GM18907 (cell line): ENCODE data around the gene FASN.
"Not testable (repeated sequence)": the region's sequence is repeated elsewhere in the genome, so short reads cannot be mapped to it uniquely, and the experiment has no call there.

ENCODE experiments used
- ATAC-seq: cut with Tn5 transposase; IDR thresholded peaks from one replicate; pipeline ENCODE4 v1.9.1; 2021; ENCODE audit warnings: mild to moderate bottlenecking, moderate library complexity; ENCODE audit not compliant: unreplicated experiment

FASN gene

GRCh38 chr17:82098169-82098938 is at the start of gene FASN:
Gene FASN (minus strand): TSS chr17:82098236. CDS start chr17:82096445, 1,791 bp downstream.
- peak; percentile 67 for ATAC-seq

GRCh38 chr17:82146663-82147654 is 48.9 kb upstream of the FASN start:
- no peak for ATAC-seq

DNA sequence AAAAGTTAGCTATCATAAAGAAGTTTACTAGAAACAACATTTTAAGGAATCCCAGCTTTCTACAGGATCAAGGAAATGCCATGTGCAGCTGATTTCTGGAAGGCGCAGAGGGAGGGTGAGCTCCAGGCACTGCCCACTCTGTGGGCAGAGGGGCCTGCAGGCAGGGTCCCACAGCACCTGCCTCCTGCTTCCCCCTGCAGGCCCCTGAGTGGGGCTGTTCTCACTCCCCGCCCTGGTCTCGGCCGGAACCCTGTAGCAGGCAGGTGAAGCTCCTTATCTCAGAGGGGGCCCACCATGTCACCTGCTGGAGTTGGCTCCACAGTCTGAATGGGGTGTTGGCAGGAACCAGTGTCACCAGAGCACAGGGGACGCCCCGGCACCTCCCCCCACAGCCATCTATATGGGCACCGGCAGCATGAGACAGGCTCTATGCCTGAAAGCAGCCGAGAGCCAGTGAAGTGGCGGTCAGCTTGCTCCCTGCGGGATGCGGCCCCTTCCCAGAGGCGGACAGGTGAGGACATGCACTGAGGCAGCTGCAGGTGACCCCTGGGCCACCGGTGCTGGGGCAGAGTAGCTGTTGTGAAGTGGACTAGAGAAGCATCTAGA is 47.6 kb upstream of the FASN start:
- ATAC-seq, result no peak

DNA sequence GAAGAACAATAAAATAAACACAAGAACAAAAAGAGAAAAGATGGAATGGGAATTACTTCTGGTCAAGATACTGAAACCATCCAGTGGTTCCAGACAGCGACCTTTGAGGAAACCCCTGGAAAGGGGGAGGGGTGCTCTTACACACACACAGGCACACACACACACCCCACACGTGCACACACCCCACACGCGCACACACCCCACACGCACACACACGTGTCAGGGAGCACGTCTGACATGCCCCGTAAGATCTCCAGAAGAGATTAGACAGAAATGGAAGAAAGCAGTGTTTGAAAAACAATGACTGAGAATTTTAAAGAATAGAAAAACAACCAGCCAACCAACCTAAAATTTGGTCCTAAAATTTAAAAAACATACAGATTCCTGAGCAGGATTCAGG is 45.3 kb upstream of the FASN start:
- no peak for ATAC-seq

GRCh38 chr17:82139961-82140360 is 41.9 kb upstream of the FASN start:
- not testable (repeated sequence) for ATAC-seq

- ATAC-seq, result no peak
These were observed 40.5 kb upstream of the FASN start for GRCh38 chr17:82138511-82138992.

- no peak for ATAC-seq
These were observed 36.1 kb upstream of the FASN start for GRCh38 chr17:82134101-82134500.

DNA sequence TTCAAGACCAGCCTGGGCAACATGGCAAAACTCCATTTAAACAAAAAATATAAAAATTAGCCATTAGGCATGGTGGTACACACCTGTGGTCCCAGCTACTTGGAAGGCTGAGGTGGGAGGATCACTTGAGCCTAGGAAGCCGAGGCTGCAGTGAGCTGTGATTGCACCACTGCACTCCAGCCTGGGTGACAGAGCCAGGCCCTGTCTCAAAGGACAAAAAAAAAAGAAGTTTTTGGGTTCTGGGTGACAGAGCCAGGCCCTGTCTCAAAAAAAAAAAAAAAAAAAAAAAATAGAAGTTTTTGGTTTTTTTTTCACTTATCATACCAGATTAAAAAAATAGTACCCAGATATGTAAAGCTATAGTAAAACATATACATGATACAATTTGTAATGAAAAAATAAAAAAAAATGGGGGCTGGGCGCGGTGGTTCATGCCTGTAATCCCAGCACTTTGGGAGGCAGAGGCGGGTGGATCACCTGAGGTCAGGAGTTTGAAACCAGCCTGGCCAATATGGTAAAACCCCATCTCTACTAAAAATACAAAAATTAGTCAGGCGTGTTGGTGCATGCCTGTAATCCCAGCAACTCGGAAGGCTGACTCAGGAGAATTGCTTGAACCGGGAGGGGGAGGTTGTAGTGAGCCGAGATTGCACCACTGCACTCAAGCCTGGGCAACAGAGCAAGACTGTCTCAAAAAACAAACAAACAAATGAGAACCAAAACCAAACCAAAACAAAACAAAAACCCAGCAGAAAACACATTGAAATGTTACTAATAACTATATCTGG is 35.3 kb upstream of the FASN start:
- ATAC-seq, result not testable (repeated sequence)

DNA sequence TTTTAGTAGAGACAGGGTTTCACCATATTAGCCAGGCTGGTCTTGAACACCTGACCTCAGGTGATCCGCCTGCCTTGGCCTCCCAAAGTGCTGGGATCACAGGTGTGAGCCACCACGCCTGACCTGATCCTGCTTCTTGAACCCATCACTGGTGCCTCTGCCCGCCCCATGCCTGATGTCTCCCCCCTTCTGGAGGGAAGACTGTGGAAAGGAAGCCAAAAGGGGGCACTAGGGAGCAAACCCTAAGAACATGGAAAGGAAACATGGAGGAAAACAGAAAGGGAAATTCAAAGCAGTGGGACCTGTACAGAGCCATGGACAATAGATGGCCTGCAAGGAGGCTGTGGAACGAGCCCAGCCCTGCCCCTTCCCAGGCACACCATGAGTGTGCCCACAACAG is 31.1 kb upstream of the FASN start:
- ATAC-seq, result no peak

- ATAC-seq, result no peak
These were observed 30.3 kb upstream of the FASN start for GRCh38 chr17:82128287-82128686.

GRCh38 chr17:82127704-82128103 is 29.7 kb upstream of the FASN start:
- ATAC-seq, result no peak

- no peak for ATAC-seq
These were observed 29.2 kb upstream of the FASN start for GRCh38 chr17:82127315-82127595.

- ATAC-seq, result no peak
These were observed 28.7 kb upstream of the FASN start for GRCh38 chr17:82126556-82127314.

DNA sequence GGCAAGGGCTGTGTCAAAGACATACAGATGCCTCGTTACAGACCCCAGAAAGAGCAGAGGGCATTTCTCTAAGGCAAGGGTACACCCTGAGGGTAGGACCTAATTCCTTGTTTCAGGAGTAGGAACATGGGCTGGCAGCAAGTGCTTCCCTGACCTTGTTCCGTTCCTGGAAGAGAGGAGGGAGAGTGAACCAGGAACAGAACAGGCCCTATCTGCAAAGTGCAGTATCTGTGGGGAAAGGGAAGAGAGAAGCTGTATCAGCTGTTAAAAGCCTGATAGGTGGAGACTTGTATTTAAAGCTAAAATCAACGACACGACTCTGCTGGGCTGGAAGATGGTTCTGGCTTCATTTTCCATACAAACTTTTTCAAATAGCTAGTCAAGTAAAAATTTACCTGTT is 26.1 kb upstream of the FASN start:
- ATAC-seq, result no peak

DNA sequence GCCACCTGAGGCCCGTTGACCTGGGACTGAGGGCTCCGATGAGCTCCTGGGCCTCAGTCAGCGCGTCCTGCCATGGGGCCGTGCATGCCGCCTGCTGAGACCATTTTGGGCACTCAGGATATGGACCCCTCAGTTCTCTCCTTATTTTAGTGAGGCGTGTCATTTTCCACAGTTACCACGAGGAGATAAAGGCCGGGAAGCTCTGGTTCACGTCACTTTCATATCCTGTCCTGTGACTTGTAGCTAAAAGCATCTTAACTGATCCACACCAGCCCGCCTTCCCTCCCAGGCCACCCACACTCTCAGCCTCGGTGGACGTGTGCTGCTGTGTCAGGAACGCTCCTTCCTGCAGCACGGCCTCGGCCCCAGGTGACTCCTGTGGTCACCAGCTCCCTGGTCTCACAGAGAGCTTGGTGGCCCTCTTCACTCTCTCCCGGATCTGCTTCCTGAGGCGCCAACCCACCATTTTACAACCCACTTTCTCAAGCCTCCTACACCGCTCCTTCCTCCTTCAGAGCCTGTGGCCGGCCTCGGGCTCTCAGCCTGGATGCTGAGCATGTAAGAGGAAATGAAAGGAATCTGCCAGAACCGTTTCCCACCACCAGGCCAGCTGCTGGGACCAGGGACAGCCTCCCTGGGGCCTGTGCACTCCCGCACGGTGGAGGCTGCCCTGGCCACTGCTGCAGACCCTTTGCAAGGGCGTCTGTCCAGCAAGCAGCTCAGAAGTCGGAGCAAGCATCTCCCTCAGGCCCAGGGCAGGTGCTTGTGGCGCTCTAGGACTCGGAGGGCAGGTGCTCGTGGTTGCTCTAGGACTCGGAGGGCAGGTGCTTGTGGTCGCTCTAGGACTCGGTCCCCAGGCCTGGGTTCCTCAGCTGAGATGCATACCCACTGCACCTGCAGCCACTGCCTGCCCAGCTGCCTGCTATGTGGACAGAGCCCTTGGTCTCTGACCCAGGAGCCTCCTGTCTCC is 23.9 kb upstream of the FASN start:
- no peak for ATAC-seq

GRCh38 chr17:82121246-82121645 is 23.2 kb upstream of the FASN start:
- ATAC-seq, result no peak

GRCh38 chr17:82120148-82120547 is 22.1 kb upstream of the FASN start:
- no peak for ATAC-seq

DNA sequence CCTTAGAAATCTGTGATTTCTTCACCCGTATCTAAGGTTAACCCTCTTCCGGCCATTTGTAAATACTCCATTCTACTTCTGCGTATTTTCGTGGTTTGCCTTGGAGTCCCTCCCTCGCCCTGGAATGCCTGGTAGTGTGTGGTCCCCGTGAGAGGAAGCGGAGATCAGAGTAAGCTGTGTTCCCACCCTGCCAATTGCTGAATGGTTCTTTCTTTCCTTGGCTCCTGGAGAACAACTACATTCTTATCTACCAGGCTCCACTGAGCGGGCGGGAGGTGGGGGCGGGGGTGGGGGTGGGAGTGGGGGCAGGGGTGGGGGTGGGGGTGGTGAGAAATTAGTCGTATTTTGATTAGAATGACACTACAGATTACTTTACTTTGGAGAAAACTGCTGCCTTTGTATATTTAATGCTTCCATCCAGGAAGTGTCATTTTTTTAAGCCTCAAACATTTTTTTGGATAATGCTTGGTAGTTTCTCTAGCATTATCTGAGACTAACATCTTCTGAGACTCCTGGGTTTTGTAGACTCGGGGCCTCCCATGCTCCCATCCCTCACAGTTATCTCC is 20.9 kb upstream of the FASN start:
- ATAC-seq, result no peak
